ENCODE measurements around the gene CIRBP.

DNA sequence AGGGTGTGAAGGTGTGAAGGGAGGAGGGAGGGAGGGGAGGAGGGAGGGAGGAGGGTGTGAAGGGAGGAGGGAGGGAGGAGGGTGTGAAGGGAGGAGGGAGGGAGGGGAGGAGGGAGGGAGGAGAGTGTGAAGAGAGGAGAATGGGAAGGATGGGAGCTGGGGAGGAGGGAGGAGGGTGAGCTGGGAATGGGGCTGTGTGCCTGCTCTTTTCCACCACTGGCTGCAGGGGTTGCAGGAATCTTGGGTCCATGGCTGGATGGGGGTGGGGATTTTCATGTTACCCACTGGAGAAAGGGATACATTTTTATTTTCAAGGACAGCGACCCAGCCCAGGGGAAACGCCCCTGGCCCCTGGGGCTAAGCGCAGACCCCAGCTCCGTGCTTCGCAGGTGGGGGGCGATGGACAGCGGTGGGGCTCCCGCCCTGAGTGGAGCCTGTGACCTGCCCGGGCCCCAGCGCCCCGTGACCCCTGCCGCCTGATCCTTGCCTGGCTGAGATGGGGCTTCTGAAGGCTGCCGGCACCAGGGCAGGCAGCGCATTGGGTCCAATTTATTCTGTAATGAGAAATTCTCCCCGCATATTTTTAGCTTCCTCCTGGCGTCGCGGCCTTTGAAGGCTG, 13.6 kb downstream of the CIRBP start:
- TF ChIP-seq, protein P1, sequence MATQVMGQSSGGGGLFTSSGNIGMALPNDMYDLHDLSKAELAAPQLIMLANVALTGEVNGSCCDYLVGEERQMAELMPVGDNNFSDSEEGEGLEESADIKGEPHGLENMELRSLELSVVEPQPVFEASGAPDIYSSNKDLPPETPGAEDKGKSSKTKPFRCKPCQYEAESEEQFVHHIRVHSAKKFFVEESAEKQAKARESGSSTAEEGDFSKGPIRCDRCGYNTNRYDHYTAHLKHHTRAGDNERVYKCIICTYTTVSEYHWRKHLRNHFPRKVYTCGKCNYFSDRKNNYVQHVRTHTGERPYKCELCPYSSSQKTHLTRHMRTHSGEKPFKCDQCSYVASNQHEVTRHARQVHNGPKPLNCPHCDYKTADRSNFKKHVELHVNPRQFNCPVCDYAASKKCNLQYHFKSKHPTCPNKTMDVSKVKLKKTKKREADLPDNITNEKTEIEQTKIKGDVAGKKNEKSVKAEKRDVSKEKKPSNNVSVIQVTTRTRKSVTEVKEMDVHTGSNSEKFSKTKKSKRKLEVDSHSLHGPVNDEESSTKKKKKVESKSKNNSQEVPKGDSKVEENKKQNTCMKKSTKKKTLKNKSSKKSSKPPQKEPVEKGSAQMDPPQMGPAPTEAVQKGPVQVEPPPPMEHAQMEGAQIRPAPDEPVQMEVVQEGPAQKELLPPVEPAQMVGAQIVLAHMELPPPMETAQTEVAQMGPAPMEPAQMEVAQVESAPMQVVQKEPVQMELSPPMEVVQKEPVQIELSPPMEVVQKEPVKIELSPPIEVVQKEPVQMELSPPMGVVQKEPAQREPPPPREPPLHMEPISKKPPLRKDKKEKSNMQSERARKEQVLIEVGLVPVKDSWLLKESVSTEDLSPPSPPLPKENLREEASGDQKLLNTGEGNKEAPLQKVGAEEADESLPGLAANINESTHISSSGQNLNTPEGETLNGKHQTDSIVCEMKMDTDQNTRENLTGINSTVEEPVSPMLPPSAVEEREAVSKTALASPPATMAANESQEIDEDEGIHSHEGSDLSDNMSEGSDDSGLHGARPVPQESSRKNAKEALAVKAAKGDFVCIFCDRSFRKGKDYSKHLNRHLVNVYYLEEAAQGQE (IDR thresholded peaks at IDR 0.05; ENCODE audit: insufficient read depth in 1 of 2, low read depth in 2 of 2, low read length in 2 of 2), result no peak
- TF ChIP-seq TAF1 (IDR thresholded peaks at IDR 0.05; ENCODE audit: borderline replicate concordance, insufficient read depth, low read length) (no peak), POLR2AphosphoS5 (IDR thresholded peaks at IDR 0.05; ENCODE audit: low read depth, low read length) (no peak), SIN3A (IDR thresholded peaks at IDR 0.05; ENCODE audit: borderline replicate concordance, insufficient read depth, low read length) (no peak), FOXP2 (optimal IDR thresholded peaks at IDR 0.05; ENCODE audit: borderline replicate concordance, extremely low read depth, extremely low read length, insufficient read depth) (no peak)

Measured in PFSK-1 (cell line).